ENCODE results near the gene MED17.

MED17 gene

DNA sequence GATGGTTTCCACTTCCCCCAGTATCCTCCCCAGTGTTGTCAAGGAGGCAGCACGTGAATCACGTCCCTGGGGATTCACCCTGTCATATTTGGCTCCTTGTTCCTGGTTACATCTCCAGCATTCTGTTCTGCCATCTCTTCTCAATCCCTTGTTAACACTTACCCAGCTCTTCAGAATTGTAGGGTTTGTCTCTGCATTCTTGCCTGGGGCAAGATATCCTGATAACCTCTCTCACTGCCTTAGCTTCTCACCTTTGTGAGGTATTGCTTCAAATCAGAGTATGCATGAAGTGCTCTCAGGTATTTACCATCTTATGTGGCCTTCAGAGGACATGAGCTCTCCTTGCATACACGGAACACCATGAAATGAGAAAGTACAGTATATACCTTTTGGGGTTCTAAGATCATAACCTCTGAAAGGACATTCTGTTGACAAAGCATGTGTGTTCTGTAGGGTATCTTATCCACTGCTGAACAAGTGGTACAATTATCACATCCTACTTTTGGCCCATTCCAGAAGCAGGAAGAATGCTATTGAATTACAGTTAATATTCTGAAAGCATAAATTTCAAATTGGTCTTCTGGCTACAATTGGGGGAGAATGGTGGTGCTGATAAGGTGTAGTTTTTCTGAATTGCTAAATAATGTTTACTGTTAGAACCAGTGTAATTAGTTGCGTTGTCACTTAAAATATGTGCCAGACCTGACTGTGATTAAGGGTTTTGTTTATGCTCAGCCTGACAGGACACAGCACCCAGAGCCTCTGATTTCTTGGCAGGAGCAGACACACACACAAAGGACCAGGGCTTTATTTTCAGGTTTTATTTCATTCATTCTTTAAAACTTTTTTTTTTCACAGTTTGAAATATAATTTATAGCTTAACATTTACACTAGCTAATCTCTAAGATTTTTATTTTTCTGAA is 33.6 kb downstream of the MED17 start:
- no peak for DNase-seq (ENCODE audit: low spot score)

DNA sequence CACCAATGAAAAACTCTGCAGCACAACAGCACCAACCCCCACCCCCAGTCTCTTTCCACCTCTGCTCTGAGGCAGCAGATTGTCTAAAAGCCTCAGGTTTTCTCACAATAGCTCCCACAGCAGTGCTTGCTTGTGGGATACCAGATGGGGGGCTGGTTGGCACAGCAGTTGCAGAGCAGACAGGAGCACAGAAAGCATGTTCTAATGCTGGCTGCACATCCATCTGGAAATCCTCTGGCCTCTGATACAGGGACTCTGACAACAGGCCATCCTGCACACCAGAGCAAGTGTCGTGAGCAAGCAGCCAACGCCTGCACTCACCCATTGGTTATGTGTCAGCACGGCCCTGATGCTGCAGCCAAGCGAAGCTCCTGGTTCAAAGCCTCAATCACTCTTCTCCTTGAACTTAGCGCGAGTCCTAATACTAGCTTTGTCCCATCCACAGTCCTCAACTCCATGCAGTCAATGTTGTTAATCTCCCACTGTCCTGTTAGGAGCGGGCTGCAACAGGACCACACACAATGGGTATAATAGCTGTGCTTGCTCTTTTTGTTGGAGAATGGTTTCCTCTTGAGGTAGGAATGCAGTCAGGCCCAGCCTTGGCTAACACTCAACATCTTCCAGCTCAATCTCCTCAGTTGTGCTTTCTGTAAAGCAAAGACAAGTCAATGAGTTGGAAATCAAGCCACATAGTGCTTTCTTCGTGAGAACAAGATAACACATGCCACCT is 36.0 kb downstream of the MED17 start:
- no peak for DNase-seq (ENCODE audit: low spot score)

DNA sequence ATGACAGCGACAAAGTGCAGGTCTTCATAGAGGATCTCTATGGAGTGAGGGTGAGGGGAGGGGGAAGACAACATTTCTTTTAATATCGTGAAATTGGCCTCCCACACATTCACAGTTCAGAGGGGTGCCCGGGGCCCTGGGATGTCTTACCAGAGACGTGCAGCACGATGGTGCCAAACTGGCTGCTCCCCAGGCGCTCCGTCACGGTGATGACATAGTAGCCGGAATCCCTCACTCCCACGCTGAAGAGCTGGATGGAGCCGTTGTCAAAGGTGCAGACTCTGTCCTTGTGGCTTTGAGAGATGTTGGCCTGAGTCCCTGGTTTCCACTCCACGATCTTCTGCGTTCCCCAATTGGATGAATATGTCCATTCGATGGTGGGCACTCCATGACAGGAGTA is 36.8 kb downstream of the MED17 start:
- no peak for DNase-seq (ENCODE audit: low spot score)

DNA sequence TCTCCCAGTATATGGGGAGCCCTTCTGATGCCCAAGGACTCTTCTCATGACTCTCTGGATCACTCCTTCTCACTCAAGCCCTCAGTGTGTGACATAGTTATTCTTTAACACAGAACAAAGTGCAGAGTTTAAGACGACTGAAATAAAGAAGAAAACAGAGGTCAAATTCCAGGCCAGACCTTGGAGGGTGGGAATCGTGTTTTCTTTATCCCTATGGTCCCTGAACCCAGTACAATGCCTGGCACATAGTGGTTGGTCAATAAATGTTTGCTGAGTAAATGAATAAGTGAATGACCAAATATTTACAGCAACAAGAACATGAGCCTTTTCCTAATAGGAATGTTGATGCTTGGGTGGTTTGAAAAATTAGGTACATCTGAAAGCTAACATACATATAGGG is 37.5 kb downstream of the MED17 start:
- no peak for DNase-seq (ENCODE audit: low spot score)

DNA sequence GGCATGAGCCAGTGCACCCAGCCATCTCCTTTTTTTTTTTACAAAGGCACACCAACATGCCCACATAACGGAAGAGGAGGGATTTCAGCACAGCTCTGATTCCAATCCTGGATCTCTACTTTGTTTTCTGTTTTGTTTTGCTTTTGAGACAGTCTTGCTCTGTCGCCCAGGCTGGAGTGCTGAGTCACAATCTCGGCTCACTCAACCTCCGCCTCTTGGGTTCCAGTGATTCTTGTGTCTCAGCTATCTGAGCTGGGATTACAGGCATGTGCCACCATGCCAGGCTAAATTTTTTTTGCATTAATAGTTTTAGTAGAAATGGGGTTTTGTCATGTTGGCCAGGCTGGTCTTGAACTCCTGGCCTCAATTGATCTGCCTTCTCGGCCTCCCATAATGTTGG is 38.3 kb downstream of the MED17 start:
- DNase-seq (ENCODE audit: low spot score), result no peak

DNA sequence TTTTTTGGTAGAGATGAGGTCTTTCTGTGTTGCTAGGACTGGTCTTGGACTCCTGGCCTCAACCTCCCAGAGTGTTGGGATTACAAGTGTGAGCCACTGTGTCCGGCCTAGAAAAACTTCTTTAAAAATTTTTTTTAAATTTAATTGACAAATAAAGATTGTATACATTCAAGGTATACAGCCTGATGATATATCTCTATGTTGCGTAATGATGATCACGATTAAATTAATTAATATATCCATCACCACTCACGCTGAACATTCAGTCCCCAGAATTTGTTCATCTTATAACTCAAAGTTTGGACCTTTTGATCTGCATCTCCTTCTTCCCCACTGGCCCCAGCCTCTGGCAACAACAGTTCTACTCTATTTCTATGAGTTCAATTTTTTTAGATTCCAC is 39.1 kb downstream of the MED17 start:
- DNase-seq (ENCODE audit: low spot score), result no peak

DNA sequence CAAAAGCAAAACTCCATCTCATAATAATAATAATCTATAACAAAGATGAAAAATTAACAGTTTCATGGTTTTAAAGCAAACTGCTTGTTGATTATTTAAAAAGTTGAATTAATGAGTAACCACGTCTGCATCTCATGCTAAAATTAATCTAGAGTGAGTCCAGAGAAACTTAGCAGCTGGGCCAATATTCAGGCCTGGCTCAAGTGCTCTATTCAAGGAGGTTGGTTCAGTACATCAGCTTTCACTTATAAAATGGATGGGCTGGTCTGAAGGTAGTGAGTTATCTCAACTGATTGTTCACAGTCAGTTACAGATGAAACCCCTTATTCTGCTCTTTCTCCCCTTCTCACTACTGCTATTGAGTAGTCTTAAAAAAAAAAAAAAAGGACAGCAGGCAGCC is 43.3 kb downstream of the MED17 start:
- DNase-seq (ENCODE audit: low spot score), result no peak

DNA sequence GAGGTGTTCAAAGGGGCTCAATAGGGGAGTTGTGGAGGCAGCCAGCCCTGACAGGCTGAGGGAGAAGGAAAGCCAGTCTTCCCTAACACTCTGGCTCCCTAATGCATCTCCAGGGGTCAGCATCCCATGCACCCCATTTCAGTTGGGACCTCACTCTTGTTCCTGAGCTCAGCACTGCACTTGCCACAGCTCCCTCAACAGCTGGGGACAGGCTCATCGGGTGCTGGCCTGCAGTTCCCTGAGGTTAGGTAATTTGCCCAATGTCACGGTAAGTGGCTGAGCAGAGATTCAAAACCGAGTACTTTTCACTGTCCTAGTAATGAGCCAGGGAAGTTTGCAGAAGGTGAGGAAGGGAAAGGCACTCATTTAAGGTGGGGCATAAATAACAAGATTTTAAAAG is 45.5 kb downstream of the MED17 start:
- no peak for DNase-seq (ENCODE audit: low spot score)

DNA sequence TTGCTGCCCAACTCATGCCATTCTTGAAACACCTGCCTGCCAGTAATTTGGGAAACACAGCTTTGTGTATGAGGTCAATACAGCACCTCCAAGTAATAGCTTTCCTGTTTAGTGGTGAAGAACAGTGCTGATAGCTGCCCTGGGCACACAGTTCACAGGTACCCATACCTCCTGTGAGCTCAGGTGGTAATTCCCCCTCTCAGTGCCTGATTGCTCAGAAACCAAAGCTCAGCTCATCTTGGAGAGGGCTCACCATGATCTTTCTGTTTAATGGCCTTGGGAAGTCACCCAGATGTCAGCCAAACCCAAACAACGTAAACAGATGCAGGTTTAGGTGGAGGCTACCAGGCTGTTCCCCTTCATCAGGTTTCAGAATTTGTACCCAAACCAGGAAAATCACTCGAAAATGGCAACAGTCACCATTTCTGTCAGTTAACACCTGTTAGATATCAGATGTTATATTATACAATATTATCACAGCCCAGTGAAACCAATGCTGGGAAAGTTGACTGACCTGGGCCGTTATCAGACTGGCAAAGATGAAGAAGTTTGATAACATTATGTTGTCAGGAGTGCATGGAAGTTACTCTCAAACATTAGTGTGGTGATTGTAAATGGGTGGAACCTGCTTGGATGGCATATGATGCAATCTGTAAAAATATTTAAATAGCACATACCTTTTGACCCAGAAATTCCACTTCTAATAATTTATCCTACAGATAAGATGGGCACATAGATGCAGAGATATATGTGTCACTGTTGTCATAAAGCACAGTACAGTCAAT is 47.5 kb downstream of the MED17 start:
- no peak for DNase-seq (ENCODE audit: low spot score)

DNA sequence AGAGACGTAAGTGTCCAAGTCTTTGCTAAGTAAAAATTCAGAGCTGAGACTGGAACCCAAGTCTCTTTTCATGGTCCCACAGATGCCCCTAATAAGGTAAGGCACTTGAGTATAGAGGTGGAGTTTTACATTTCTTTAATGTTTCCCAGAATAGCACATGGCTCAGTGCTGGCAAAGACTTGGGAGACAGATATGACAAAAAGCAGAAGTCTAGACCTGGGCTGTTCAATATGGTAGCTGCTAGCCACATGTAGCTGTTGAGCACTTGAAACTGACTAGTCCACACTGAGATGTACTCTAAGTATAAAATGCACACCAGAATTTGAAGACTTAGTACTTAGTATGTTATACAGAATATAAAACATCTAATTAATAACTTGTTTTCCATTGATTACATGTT is 48.7 kb downstream of the MED17 start:
- no peak for DNase-seq (ENCODE audit: low spot score)

DNA sequence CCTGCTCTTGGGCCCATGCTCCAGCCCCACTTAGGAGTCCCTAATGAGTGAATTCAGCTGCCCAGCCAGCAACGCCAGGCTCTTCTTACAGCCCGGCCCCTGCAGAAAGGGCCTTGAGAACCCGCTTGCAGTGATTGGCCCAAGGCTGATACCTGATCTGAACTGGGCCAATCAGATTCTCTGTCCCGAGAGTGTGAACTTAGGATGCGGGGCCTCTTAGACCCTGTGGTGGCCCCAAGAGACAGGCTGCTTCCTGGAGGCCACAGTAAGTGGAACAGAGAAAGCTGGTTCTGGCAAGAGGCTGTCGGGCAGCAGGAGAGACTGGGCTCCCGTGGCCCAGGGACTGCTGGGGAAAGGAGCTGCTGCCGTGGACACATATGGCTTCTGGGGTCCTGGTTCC is 54.9 kb downstream of the MED17 start:
- no peak for DNase-seq (ENCODE audit: low spot score)

DNA sequence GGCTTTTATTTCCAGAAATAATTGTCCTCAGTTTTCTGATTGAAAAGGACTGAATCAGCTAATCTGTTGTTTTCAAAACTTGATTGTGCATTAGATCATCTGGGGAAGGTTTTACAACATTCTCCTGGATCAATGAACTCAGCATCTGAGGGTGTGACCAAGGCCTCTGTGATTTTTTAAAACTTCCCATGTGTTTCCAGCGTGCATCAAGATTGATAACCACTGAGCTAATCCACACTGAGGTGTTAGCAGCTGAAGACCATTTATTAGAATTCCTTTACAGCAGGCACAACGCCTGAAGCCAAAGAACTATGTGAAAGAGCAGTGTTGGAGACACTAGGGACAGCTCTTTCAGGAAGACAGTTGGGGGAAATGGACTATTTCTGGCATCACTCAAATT is 56.1 kb downstream of the MED17 start:
- no peak for DNase-seq (ENCODE audit: low spot score)

DNA sequence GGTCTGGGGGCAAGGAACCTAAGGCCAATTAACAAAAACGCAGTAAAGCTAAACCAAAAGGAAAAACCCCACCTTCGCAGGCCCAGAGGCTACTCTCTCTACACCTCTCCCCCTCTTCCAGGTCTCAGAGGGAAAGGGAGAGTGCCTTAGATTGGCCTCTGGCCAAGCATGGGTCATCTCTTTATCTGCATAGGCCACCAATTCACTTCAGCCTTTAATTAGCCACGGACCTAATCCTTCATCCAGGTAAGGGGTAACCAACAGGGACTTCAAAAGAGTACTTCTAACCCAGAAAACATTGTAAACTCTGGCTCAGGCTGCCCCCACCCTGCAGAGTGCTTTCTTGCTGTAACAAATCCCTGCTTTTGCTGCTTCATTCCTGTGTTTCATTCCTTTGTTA is 56.9 kb downstream of the MED17 start:
- DNase-seq (ENCODE audit: low spot score), result no peak

DNA sequence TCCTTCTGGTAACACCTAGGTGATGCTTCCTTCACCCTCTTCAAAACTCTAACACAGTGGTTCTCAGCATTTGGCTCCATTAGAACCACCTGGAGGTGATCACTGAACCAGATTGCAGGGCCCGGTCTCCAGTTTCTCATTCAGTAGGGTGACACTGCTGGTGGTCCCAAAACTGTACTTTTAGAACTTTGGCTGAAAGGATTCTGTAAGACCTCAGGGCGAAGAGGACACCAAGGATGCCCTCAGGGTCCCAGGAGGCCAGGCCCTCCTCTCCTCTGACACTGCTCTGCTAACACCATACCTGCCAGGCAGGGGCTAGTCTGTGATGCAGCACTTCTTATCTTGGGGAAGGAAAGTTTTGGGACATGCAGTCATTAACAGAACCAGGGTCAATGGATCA is 57.4 kb downstream of the MED17 start:
- no peak for DNase-seq (ENCODE audit: low spot score)

DNA sequence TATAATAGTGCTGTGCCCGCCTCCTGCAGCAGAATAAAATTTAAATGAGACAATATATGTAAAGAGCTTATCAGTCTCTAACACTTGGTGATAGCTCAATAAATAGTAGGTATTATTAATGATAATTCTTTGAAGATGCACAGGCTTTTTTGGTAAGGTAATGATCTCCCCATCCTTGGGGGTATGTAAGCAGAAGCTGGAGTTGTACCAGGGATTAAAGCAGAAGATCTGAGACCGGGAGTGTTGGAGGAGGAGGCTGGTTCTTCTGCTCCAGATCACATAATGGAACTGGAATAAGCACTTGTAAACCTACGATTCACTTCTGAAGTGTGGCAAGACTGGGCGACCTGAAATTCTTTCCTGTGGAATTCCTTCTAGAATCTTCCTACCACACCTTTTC is 58.0 kb downstream of the MED17 start:
- DNase-seq (ENCODE audit: low spot score), result no peak

DNA sequence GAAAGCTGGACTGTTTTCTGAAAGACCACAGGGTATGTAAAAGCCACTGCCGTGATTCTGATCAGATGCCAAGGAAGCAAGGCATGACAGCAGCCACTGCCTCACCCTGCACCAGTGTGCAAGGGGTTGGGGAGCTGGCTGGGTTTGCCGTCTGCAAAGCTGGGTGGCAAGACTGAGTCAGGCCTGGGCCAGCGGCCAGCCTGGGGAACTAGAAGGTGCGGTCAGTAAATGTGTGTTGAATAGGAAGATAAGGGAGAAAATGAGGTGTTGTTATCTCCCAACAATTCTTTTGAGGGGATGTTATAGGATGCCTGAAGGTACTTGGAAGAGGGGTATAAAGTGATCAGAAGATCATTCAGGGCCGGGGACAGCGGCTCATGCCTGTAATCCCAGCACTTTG is 58.4 kb downstream of the MED17 start:
- no peak for DNase-seq (ENCODE audit: low spot score)

DNA sequence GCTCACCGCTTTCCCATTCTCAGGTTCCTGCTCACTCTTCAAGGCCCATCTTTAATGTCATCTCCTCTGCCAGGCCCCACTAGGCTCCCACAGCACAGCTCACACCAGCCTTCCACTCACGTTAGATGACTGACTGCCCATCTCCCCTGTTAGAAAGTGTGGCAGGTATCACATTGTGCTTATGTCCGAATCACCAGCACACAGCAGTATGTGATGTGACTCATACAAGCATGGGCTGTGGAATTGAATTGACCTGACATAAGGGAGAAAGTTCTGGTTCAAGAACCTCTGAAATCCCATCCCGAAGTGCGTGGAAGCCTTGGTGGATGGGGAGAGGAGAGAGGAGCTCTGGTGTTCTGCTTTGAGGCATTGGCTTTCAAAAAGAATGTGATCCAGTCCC is 59.8 kb downstream of the MED17 start:
- DNase-seq (ENCODE audit: low spot score), result no peak

DNA sequence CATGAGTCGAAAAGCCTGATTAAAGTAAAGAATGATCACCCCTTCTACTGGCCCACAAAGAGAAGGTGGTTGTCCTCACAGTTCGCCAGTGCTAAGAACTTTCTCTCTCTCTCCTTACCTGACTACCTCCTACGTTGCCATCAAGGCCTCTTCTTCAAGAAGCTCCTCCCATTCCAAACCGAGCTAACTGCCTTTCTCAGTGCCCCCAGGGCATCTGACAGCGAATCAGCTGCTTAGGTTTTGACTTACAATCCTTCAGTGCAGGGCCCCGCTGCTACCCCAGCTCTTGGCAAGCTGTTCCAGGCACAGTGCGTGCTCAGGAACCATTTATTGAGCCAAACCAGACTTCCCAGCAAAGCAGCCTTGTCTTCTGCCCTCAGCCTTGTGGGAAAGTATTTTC is 60.5 kb downstream of the MED17 start:
- DNase-seq (ENCODE audit: low spot score), result no peak

DNA sequence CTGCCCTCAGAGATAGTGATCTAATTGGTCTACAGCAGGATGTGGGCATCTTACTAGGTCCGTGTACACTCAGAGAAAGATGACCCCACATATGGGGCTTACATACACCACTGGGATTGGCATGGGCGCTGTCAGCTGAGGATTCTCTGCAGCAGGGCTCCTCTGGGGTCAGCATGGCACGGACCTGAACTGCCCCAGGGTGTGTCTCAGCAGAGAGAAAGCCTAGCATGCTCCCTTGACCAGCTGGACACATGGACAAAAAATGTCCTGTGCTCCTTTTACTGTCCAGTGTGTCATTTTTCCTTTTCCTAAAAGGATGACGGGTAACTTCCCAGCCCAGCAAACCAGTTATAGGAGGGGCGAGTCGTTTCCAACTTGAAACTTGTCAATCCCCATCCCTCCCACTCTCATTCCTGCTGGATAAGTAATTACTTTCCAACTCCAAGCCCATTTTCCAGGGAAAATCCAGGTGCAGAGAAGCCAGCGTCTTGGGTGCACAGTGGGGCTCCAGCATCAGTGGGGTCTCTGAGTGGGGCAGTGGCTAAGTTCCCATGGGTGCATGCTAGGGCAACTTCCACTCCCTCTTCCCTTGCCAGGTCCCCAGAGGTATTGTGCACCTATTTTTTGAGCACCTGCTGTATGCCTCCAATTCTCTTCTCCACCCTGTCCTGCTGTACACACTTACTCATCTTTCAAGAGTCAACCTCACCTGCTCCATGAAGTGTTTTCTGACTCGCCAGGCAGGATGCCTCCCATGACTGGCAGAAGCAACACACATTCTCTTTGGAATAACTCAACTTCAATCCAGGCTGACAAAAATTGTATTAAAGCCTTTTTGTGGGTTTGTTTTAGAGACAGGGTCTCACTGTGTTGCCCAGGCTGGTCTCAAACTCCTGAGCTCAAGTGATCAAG is 61.4 kb downstream of the MED17 start:
- no peak for DNase-seq (ENCODE audit: low spot score)

DNA sequence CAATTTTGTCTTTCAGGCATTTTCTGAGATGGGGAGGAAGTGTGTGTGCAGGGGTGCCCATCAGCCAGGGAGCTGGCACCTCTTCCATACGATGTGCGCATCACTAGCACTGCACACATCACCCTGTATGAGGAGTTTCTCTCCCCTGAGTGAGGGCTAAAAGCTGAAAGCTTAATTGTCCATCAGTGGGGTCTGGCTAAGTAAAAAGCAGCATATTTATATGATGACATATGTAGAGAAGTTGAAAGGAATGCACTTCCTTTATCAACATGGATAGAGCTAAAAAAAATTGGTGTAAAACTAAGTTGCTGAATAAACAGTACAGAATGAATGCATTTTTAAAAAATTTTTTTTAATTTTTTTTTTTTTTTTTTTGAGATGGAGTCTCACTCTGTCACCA is 62.3 kb downstream of the MED17 start:
- DNase-seq (ENCODE audit: low spot score), result no peak

DNA sequence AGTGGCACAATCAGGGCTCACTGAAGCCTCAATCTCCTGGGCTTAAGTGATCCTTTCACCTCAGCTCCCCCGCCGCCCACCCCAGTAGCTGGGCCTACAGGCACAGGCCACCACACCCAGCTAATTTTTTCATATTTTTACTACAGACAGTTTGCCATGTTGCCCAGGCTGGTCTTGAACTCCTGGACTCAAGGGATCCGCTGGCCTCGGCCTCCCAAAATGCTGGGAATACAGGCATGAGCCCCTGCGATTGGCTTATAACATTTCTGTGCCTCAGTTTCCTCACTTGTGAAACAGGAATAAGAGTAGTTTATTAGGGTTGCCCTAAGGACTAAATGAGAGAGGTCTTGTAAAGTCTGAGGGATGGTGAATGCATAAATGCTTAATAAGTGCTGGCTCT is 65.1 kb downstream of the MED17 start:
- DNase-seq (ENCODE audit: low spot score), result no peak
